DND-41 (cell line): ENCODE measurements around the gene RNF220.

Experiments
- ATAC-seq: fragments of 200-7000 bp; cut with Tn5 transposase; 3 replicates; pipeline ENCODE4 v1.9.1; 2021; ENCODE audit warnings: low read depth; ENCODE audit not compliant: insufficient read depth
- DNase-seq: peaks from one replicate; pipeline ENCODE4 v3.0.0-alpha.2; 2020
- H2AFZ ChIP-seq: 2 replicates; pipeline ENCODE4 v1.6.0; 2012; ENCODE audit warnings: low read depth, low read length
- H3K27ac ChIP-seq: 2 replicates; pipeline ENCODE4 v1.5.1; 2012; ENCODE audit warnings: low read length, inconsistent platforms
- H3K27me3 ChIP-seq: fragments of 200-600 bp; sonication (generic); 2 replicates; pipeline ENCODE4 v1.6.0; 2012; ENCODE audit warnings: low read length, mild to moderate bottlenecking, inconsistent platforms; ENCODE audit not compliant: insufficient read depth, poor library complexity
- H3K36me3 ChIP-seq: 2 replicates; pipeline ENCODE4 v1.5.1; 2012; ENCODE audit warnings: low read length, inconsistent platforms; ENCODE audit not compliant: insufficient read depth
- H3K4me1 ChIP-seq: 2 replicates; pipeline ENCODE4 v1.5.1; 2012; ENCODE audit warnings: mild to moderate bottlenecking, low read length; ENCODE audit not compliant: insufficient read depth
- H3K4me2 ChIP-seq: 2 replicates; pipeline ENCODE4 v1.6.0; 2012; ENCODE audit warnings: mild to moderate bottlenecking, moderate library complexity, low read length, inconsistent platforms; ENCODE audit not compliant: insufficient read depth
- H3K4me3 ChIP-seq, 2 experiments: fragments of 200-600 bp in 1 of 2; shearing (Covaris generic) in 1 of 2; 2 replicates each; pipeline ENCODE4 v1.5.1; 2012 to 2016; ENCODE audit warnings: inconsistent platforms in 2 of 2, low read length in 2 of 2, mild to moderate bottlenecking in 2 of 2, low read depth in 1 of 2, moderate library complexity in 1 of 2
- H3K79me2 ChIP-seq: 2 replicates; pipeline ENCODE4 v1.6.0; 2012; ENCODE audit warnings: low read length, inconsistent platforms; ENCODE audit not compliant: insufficient read depth
- H3K9ac ChIP-seq: 2 replicates; pipeline ENCODE4 v1.6.0; 2012; ENCODE audit warnings: low read depth, mild to moderate bottlenecking, inconsistent platforms, low read length, moderate library complexity
- H3K9me3 ChIP-seq: 2 replicates; pipeline ENCODE4 v1.5.1; 2012; ENCODE audit warnings: low read length, moderate library complexity, mild to moderate bottlenecking, inconsistent platforms; ENCODE audit not compliant: insufficient read depth, severe bottlenecking
- H4K20me1 ChIP-seq: 2 replicates; pipeline ENCODE4 v1.6.0; 2012; ENCODE audit warnings: low read length; ENCODE audit not compliant: insufficient read depth
- EZH2 ChIP-seq: IDR thresholded peaks from 3 replicates; pipeline ENCODE4 v1.6.1; 2012; ENCODE audit warnings: borderline replicate concordance, low read depth, mild to moderate bottlenecking, moderate library complexity, low read length, inconsistent platforms; ENCODE audit not compliant: severe bottlenecking
- TF ChIP-seq, protein P1 (sequence below): IDR thresholded peaks from 2 replicates; pipeline ENCODE4 v1.5.1; 2012; ENCODE audit warnings: borderline replicate concordance, low read length, moderate library complexity, mild to moderate bottlenecking; ENCODE audit not compliant: poor library complexity, severe bottlenecking; ENCODE audit errors: extremely low read depth

RNF220 gene

DNA sequence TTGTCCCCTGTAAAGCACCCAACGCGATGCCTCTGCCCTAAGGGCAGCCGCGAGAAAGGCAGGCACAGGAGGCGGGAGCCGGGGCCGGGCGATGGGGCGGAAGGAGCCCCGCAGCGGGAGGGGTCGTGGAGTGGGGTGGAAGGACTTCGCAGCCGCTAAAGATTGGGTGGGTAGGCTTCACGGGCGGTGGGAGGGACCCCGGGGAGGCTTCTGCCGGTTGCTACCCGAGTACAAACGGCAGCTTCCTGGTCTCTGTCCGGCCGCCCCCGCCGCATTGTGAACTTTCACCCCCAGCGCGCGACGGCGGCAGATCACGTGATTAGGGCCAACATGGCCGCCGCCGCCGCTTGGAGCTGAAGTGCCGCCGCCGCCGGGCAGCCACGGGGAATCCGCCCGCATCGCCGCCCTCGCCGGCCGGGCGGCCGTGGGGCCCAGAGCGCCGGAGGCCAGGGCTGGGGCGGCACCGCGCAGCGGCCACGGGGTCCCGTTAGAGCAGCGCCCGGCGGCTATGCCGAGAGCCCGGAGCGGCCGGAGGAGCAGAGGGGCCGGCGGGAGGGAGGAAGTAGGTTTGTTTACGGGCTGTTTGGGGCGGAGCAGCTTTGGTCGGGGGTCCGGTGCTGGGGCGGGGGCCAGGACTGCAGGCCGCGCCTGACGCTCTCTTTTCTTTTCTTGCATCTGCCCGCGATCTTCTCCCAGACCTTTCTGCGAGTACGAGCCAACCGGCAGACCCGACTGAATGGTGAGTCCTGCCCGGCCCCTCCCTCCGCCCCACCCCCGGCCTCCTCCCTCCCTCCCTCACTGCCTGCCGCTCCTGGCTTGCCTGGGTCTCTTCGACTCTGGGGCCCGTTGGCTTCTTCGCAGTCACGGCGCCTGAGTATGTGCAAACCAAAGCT lies 226.8 kb downstream of the RNF220 start:
- DNase-seq (peak; percentile 92), ATAC-seq (peak; percentile 80)
- H2AFZ ChIP-seq, result peak overlapping the region; percentile 92
- no peaks in the 10 kb centered on the region for H3K27me3 ChIP-seq
- H3K4me2 ChIP-seq, result peak overlapping the region; percentile 72
- peak overlapping the region; percentile 47 to 71; a peak in 3 of 4 replicates for H3K4me3 ChIP-seq
- H4K20me1 ChIP-seq, result peaks cover 31% of the 10 kb centered on the region
- H3K79me2 ChIP-seq, result peaks cover 41% of the 10 kb centered on the region
- H3K9me3 ChIP-seq, result no peaks in the 10 kb centered on the region
- H3K9ac ChIP-seq, result peak overlapping the region; percentile 89
- TF ChIP-seq, protein P1, sequence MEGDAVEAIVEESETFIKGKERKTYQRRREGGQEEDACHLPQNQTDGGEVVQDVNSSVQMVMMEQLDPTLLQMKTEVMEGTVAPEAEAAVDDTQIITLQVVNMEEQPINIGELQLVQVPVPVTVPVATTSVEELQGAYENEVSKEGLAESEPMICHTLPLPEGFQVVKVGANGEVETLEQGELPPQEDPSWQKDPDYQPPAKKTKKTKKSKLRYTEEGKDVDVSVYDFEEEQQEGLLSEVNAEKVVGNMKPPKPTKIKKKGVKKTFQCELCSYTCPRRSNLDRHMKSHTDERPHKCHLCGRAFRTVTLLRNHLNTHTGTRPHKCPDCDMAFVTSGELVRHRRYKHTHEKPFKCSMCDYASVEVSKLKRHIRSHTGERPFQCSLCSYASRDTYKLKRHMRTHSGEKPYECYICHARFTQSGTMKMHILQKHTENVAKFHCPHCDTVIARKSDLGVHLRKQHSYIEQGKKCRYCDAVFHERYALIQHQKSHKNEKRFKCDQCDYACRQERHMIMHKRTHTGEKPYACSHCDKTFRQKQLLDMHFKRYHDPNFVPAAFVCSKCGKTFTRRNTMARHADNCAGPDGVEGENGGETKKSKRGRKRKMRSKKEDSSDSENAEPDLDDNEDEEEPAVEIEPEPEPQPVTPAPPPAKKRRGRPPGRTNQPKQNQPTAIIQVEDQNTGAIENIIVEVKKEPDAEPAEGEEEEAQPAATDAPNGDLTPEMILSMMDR, result no peak
- no peak for TF ChIP-seq EZH2
- peaks cover 46% of the 10 kb centered on the region for H3K36me3 ChIP-seq
- H3K4me1 ChIP-seq, result peaks cover 39% of the 10 kb centered on the region
- H3K27ac ChIP-seq, result peak overlapping the region; percentile 93

DNA sequence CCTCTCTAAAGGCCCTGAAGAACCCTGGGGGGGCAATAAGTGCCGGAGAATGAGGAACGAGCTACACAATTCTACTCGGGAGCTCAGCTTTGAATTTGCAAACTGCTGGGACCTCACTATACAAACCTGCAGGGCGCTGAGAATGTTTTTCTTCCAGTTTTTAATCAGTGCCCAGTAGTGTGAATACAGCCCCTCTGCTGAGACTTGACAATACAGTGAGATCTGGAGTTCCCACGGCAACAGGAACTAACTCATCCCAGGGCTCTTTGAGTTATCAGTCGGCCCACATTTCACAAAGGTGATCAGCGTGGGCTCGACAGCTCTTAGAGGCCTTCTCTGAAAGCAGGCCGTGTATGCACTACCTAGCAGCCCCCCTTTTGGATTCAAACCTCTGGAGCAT lies 227.5 kb downstream of the RNF220 start:
- Histone ChIP-seq H3K4me3 (peak overlapping the region; percentile 47 to 71; a peak in 3 of 4 replicates), H4K20me1 (peaks cover 36% of the 10 kb centered on the region), H3K4me2 (peak overlapping the region; percentile 72), H3K27ac (peak overlapping the region; percentile 83), H2AFZ (peak overlapping the region; percentile 64), H3K79me2 (peaks cover 41% of the 10 kb centered on the region), H3K36me3 (peaks cover 53% of the 10 kb centered on the region), H3K9ac (peak overlapping the region; percentile 89), H3K9me3 (no peaks in the 10 kb centered on the region), H3K27me3 (no peaks in the 10 kb centered on the region), H3K4me1 (peaks cover 39% of the 10 kb centered on the region)
- no peak for ATAC-seq
- TF ChIP-seq EZH2, result no peak
- TF ChIP-seq, protein P1, result no peak
- no peak for DNase-seq

DNA sequence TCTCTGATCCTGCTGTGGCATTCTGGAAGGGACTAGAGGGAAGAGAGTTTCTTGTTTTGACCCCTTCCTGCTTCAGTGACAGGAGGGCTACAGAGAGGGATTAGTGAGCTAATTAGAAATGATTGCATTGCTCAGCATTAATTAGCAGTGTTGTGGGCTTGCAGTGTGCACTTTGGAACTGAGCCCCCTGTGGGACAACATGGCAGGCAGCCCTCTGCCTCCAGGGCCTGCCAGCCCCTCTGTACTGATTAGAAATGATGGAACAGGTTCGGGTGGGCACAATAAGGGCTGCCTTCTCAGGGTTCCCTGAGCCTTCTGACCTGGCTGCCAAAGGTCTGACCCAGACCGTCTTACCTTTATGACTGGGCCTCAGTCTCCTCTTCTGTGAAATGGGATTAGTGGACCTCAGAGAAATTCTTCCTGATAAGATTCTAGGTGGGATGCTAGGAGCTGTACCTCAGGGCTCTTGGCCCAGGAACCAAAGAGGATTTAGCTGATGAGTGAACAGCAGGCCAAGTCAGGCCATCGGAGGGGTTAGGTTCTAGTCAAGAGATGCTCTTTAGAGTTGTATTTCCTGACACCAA lies 229.6 kb downstream of the RNF220 start:
- H4K20me1 ChIP-seq, result peaks cover 39% of the 10 kb centered on the region

More for the DNA sequence above, 229.6 kb downstream of the RNF220 start:
- peaks cover 43% of the 10 kb centered on the region for H3K79me2 ChIP-seq
- H3K9me3 ChIP-seq, result no peaks in the 10 kb centered on the region
- DNase-seq, result no peak
- no peak for ATAC-seq
- no peak overlapping the region for H3K4me3 ChIP-seq
- H3K27me3 ChIP-seq, result no peaks in the 10 kb centered on the region
- no peak overlapping the region for H3K9ac ChIP-seq
- no peak overlapping the region for H3K27ac ChIP-seq
- H3K4me1 ChIP-seq, result peaks cover 39% of the 10 kb centered on the region
- TF ChIP-seq EZH2, result no peak
- TF ChIP-seq, protein P1, result no peak
- H3K36me3 ChIP-seq, result peaks cover 74% of the 10 kb centered on the region
- no peak overlapping the region for H2AFZ ChIP-seq
- peak overlapping the region; percentile 72; the same call in 1 of the 2 replicates for H3K4me2 ChIP-seq
